Activated naive CD4-positive, alpha-beta T cell treated with anti-CD3 and anti-CD28 coated beads, Interleukin-2, amount 10 ng/mL, durations not matched to agents 7 days and 5 days (primary cell): ENCODE results near the gene NIT1.

ENCODE experiments used
- CTCF ChIA-PET: fragments of 350-600 bp; sonication (Branson Sonifier 250); formaldehyde crosslinking; loops from one replicate; lab custom pipeline; 2021; ENCODE audit warnings: antibody characterized with exemption; lab: Charles Lee
- DNase-seq: peaks from one replicate; pipeline ENCODE4 v3.0.0-alpha.2; 2020
- H3K27ac Mint-ChIP-seq: one replicate; pipeline ENCODE4 v1.8.0; 2021; ENCODE audit warnings: mild to moderate bottlenecking, moderate library complexity, mixed read lengths
- H3K27me3 Mint-ChIP-seq: one replicate; pipeline ENCODE4 v1.8.0; 2021; ENCODE audit warnings: mild to moderate bottlenecking, mixed read lengths
- H3K36me3 Mint-ChIP-seq: one replicate; pipeline ENCODE4 v1.8.0; 2021; ENCODE audit warnings: mixed read lengths
- H3K4me1 Mint-ChIP-seq: one replicate; pipeline ENCODE4 v1.8.0; 2021; ENCODE audit warnings: mixed read lengths
- H3K4me3 Mint-ChIP-seq: one replicate; pipeline ENCODE4 v1.8.0; 2021; ENCODE audit warnings: mild to moderate bottlenecking, moderate library complexity, mixed read lengths
- H3K9me3 Mint-ChIP-seq: one replicate; pipeline ENCODE4 v1.8.0; 2021; ENCODE audit warnings: mixed read lengths

The NIT1 gene

DNA sequence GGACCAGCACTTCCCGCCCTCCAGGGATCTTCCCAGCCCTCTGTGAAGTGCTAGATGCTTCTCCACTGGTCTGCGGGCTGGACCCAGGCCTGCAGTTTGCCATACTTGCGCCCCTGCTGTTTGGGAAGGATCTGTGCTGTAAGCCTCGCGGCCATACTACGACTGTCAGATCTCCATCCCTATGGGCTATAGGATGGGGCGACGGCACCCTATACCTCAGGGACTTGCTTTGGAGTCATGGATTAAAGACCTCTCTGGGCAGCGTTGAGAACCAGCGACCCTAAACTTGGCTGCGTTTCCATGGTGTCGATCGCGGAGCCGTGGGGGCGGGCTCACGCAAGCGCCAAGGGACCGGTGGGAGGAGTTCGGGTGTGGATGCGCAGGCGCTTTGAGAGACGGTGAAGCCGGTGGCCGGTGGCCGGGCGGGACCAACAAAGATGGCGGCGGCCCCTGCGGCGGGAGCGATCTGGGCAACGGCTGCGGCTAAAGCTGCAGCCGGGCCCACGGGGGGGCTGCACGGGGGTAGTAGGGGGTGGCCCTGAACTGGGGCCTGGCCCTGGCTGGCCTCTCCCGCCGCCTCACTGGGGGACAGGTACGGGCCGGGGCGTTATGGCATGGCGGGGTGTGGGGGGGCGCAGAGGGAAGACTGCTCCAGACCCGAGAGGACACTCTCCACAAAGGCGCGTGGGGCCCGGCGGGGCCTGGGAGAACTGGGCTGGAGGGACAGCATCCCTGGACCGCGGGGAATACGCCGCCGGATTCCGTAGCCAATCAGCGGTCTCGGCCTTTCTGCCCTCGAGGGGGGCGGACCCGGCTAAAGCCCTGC, 41.4 kb downstream of the NIT1 start, which contains the start of gene USP21:
Gene USP21, plus strand, starts transcription at position 414 of the 826 bp plus-strand sequence. CDS start 1,141 bp downstream, outside the sequence.
- Mint-ChIP-seq H3K4me3 (peak within 1 kb of the TSS; percentile 89), H3K36me3 (peaks cover 57% of the 10 kb centered on the region), H3K27me3 (no peaks in the 10 kb centered on the region), H3K27ac (peak within 1 kb of the TSS; percentile 85), H3K4me1 (peaks cover 55% of the 10 kb centered on the region), H3K9me3 (no peaks in the 10 kb centered on the region)
- CTCF ChIA-PET = interaction anchor here (1.3 to 1.9 kb wide), 3 partner anchors 7 to 223 kb away, joined by 3 to 4 read pairs (median 3); no protein-coding TSS in a partner anchor
- peak; percentile 94 for DNase-seq

DNA sequence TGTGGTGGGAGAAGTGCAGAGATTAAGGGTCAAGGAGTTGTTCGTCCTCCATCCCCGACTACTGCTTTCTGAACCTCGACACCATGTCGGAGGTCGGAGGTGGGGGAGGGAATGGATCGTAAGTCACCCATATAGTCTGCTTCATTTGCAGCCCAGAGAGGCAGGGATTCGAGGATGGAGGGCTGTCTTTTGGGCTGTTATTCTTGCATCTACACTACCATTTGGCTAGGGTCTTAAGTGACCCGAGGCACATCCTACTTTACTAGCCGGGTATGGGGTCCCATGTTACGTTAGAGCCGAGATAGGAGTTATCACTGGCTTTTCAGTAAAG, 42.0 kb downstream of the NIT1 start:
- H3K36me3 Mint-ChIP-seq = peaks cover 56% of the 10 kb centered on the region
- CTCF ChIA-PET = interaction anchor here (1.8 kb wide), 1 partner anchor 21 kb away, joined by 3 read pairs; no protein-coding TSS in a partner anchor
- peak overlapping the region; percentile 89 for H3K4me3 Mint-ChIP-seq
- H3K27me3 Mint-ChIP-seq = no peaks in the 10 kb centered on the region
- peak overlapping the region; percentile 82 for H3K27ac Mint-ChIP-seq
- H3K4me1 Mint-ChIP-seq = peaks cover 55% of the 10 kb centered on the region
- DNase-seq = no peak
- no peaks in the 10 kb centered on the region for H3K9me3 Mint-ChIP-seq

DNA sequence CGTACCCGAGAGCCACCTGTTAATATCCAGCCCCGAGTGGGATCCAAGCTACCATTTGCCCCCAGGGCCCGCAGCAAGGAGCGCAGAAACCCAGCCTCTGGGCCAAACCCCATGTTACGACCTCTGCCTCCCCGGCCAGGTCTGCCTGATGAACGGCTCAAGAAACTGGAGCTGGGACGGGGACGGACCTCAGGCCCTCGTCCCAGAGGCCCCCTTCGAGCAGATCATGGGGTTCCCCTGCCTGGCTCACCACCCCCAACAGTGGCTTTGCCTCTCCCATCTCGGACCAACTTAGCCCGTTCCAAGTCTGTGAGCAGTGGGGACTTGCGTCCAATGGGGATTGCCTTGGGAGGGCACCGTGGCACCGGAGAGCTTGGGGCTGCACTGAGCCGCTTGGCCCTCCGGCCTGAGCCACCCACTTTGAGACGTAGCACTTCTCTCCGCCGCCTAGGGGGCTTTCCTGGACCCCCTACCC, 42.8 kb downstream of the NIT1 start:
- no peaks in the 10 kb centered on the region for H3K27me3 Mint-ChIP-seq
- no peaks in the 10 kb centered on the region for H3K9me3 Mint-ChIP-seq
- no peak overlapping the region for H3K27ac Mint-ChIP-seq
- H3K4me3 Mint-ChIP-seq = peak overlapping the region; percentile 89
- H3K4me1 Mint-ChIP-seq = peaks cover 54% of the 10 kb centered on the region
- CTCF ChIA-PET = no interaction called here
- peaks cover 52% of the 10 kb centered on the region for H3K36me3 Mint-ChIP-seq
- DNase-seq = no peak

DNA sequence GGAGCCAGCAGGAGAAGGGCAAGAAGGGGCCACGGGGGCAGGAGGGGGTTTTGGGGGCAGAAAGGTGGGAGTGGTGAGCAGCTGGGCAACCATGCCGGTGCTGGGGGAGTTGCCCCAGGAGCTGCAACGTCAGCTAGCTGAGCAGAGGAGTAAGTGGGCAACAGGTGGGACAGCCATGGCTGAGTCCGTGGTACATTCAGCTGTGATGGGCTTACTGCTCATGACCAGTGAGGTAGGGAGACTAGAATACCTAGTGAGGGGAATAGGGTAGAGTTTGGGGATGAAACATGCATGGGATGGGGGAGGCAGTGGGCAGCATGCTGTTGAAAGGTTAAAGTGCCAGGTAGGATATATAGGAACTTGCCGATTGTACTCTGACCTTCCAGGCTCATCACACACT, 43.7 kb downstream of the NIT1 start:
- H3K4me1 Mint-ChIP-seq = peaks cover 56% of the 10 kb centered on the region
- CTCF ChIA-PET = no interaction called here
- H3K9me3 Mint-ChIP-seq = no peaks in the 10 kb centered on the region
- DNase-seq = no peak
- no peaks in the 10 kb centered on the region for H3K27me3 Mint-ChIP-seq
- H3K27ac Mint-ChIP-seq = no peak overlapping the region
- peaks cover 50% of the 10 kb centered on the region for H3K36me3 Mint-ChIP-seq
- H3K4me3 Mint-ChIP-seq = no peak overlapping the region

DNA sequence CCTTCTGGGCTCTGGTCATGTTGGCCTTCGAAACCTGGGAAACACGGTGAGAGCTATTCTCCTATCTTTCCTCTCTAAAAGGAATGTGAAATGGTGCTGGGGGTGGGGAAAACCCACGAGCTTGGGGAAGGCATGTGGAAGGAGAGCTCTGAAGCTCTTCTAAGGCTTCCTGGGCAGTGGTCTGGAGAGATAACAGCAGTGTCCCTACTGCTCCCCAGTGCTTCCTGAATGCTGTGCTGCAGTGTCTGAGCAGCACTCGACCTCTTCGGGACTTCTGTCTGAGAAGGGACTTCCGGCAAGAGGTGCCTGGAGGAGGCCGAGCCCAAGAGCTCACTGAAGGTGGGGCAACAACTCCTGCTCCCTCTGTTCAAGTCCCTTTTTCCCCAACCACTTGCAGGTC, 44.1 kb downstream of the NIT1 start:
- no peak overlapping the region for H3K27ac Mint-ChIP-seq
- CTCF ChIA-PET = no interaction called here
- H3K4me3 Mint-ChIP-seq = no peak overlapping the region

DNA sequence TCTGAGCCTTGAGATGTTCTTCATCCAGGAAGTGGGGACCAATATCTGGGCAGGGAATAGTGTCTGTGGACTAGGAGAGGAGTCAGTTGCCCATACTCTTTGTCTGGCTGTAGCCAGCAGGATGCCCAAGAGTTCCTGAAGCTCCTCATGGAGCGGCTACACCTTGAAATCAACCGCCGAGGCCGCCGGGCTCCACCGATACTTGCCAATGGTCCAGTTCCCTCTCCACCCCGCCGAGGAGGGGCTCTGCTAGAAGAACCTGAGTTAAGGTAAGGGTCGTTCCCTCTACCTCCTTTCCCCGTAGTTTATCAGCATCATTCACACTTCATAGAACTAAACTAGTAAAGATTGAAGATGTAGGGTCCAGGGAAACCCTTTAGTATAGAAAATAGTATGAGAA, 44.9 kb downstream of the NIT1 start:
- Mint-ChIP-seq H3K27me3 (no peaks in the 10 kb centered on the region), H3K36me3 (peaks cover 42% of the 10 kb centered on the region), H3K4me3 (no peak overlapping the region), H3K27ac (no peak overlapping the region), H3K4me1 (peaks cover 60% of the 10 kb centered on the region), H3K9me3 (no peaks in the 10 kb centered on the region)
- DNase-seq = no peak
- CTCF ChIA-PET = no interaction called here

More for the DNA sequence above, 44.1 kb downstream of the NIT1 start:
- H3K36me3 Mint-ChIP-seq = peaks cover 48% of the 10 kb centered on the region
- peaks cover 59% of the 10 kb centered on the region for H3K4me1 Mint-ChIP-seq
- H3K9me3 Mint-ChIP-seq = no peaks in the 10 kb centered on the region
- H3K27me3 Mint-ChIP-seq = no peaks in the 10 kb centered on the region
- DNase-seq = no peak

DNA sequence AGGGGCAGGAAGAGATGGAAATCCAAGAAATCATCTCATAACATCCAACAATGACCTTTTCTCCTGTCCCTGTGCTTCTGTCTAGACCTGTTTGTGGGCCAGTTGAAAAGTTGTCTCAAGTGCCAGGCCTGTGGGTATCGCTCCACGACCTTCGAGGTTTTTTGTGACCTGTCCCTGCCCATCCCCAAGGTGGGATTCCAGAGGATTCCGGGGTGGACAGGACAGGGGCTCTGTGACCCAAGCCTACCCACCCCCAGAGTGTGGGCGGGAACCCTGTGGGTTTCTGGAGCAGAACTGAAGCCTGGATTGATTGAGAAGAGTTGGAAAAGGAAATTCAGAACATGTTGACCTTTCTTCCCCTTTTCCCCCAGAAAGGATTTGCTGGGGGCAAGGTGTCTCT, 45.9 kb downstream of the NIT1 start:
- no peak overlapping the region for H3K4me3 Mint-ChIP-seq
- CTCF ChIA-PET = interaction anchor here (3.6 kb wide), 1 partner anchor 219 kb away, joined by 28 read pairs; no protein-coding TSS in a partner anchor
- peaks cover 58% of the 10 kb centered on the region for H3K4me1 Mint-ChIP-seq
- H3K27me3 Mint-ChIP-seq = no peaks in the 10 kb centered on the region
- H3K36me3 Mint-ChIP-seq = peaks cover 35% of the 10 kb centered on the region
- H3K9me3 Mint-ChIP-seq = no peaks in the 10 kb centered on the region
- no peak overlapping the region for H3K27ac Mint-ChIP-seq
- DNase-seq = no peak

DNA sequence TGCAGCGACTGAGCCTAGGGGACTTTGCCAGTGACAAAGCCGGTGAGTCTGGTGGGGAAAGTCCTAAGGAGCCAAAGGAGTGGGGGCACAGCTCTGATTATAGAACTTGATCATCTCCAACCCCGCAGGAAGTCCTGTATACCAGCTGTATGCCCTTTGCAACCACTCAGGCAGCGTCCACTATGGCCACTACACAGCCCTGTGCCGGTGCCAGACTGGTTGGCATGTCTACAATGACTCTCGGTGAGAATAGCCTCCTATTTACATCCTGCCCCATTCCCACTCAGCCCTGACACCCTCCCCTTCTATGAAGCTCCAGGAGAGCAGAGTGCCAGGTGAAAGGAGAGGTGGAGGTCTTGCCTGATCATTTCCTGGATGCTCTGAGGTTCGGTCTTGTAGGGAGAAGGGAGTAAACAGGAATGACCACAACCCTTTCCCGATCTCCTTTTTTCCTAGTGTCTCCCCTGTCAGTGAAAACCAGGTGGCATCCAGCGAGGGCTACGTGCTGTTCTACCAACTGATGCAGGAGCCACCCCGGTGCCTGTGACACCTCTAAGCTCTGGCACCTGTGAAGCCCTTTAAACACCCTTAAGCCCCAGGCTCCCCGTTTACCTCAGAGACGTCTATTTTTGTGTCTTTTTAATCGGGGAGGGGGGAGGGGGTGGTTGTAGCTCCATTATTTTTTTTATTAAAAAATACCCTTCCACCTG, 47.2 kb downstream of the NIT1 start:
- Mint-ChIP-seq H3K27ac (peak overlapping the region; percentile 97), H3K4me3 (peak overlapping the region; percentile 43), H3K9me3 (no peaks in the 10 kb centered on the region), H3K36me3 (peaks cover 34% of the 10 kb centered on the region), H3K27me3 (no peaks in the 10 kb centered on the region), H3K4me1 (peaks cover 53% of the 10 kb centered on the region)
- CTCF ChIA-PET = interaction anchor here (1.0 to 4.2 kb wide), 20 partner anchors 9 to 218 kb away, joined by 3 to 28 read pairs (median 6); partner anchors contain the start of genes CFAP126, NDUFS2, SDHC and TOMM40L
- no peak for DNase-seq

DNA sequence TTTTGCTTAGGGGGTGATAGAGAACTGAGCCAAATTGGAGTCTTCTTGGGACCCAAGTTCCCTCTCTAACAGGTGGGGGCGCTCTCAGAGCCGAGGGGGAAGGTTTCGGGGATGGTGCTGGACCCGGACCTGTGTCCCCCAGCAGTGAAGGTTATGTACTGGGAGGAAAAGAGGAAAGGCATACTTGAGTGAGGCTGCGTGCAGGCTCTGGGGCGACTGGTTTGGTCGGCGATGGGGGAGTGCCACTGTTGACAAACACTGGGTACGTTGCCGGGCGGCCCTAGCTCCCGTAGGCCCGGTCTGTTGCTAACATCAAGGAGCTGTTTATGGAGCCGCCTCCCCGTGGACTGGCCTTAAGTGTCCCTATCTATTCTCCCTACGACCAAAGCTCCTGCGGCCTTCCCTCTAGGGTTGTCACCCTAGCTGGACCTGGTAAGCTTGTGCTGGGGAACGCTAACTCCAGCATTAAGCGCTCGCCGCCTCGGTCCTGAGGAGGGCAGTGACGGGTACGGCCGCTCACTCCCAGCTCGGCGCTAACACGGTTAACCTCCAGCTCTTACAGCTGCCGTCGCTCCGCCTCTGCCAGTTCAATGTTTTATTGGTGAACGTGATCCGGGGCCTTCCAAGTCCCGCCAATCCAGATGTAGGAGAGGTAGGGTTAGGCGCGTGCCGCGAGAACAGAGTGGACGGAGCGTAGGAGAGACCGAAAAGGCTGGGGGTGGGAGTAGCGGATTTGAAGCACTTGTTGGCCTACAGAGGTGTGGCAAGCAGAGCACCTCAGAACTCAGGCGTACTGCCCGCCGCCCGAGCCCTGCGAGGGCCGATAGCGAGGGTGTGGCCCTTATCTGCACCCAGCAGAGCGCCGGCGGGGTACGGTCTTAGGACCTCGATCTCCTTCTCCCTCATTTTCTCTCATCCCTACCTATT, 48.1 kb downstream of the NIT1 start, which contains the start of gene PPOX:
Gene PPOX, plus strand, starts transcription at position 685 of the 927 bp plus-strand sequence. CDS start 422 bp downstream, outside the sequence.
- H3K36me3 Mint-ChIP-seq = peaks cover 36% of the 10 kb centered on the region
- H3K27me3 Mint-ChIP-seq = no peaks in the 10 kb centered on the region

DNA sequence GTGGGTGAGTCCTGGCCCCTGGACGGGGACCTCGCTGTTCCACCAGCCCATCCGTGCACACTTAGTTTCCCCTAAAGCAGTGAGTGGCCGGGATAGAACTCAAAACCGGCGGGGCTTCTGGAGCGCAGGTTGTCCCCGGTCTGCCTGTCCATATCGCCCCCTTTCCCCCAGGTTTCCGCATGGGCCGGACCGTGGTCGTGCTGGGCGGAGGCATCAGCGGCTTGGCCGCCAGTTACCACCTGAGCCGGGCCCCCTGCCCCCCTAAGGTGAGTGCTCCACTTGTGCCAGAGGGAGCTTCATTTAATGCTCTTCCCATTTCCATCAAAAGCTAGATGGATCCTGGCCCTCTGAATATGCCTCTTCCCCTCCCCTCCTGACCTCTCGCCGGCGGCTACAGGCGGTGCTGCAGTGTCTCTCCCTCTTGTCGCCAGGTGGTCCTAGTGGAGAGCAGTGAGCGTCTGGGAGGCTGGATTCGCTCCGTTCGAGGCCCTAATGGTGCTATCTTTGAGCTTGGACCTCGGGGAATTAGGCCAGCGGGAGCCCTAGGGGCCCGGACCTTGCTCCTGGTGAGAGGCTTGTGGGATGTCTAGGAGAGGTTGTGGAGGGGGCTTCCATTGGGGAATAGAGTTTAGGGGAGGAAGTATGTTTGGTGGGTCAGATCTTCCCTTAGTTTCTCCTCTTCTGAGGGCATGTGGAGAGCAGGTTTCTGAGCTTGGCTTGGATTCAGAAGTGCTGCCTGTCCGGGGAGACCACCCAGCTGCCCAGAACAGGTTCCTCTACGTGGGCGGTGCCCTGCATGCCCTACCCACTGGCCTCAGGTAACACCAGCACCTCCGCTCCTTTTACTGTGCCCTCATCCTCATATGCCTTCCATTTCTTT, 49.0 kb downstream of the NIT1 start:
- DNase-seq = peak; percentile 41
- Mint-ChIP-seq H3K4me1 (peaks cover 41% of the 10 kb centered on the region), H3K9me3 (no peaks in the 10 kb centered on the region), H3K36me3 (peaks cover 36% of the 10 kb centered on the region), H3K4me3 (peak overlapping the region; percentile 74), H3K27ac (peak overlapping the region; percentile 97), H3K27me3 (no peaks in the 10 kb centered on the region)
- CTCF ChIA-PET = interaction anchor here (0.7 to 4.2 kb wide), 16 partner anchors 8 to 216 kb away, joined by 3 to 28 read pairs (median 6); partner anchors contain the start of gene TOMM40L

More for the DNA sequence above, 48.1 kb downstream of the NIT1 start, which contains the start of gene PPOX:
- H3K4me3 Mint-ChIP-seq = peak within 1 kb of the TSS; percentile 74
- peak; percentile 97 for DNase-seq
- no peaks in the 10 kb centered on the region for H3K9me3 Mint-ChIP-seq
- H3K27ac Mint-ChIP-seq = peak within 1 kb of the TSS; percentile 97
- H3K4me1 Mint-ChIP-seq = peaks cover 45% of the 10 kb centered on the region
- CTCF ChIA-PET = interaction anchor here (0.9 to 4.2 kb wide), 24 partner anchors 7 to 217 kb away, joined by 3 to 28 read pairs (median 6); partner anchors contain the start of genes APOA2, CFAP126, NDUFS2 and SDHC

DNA sequence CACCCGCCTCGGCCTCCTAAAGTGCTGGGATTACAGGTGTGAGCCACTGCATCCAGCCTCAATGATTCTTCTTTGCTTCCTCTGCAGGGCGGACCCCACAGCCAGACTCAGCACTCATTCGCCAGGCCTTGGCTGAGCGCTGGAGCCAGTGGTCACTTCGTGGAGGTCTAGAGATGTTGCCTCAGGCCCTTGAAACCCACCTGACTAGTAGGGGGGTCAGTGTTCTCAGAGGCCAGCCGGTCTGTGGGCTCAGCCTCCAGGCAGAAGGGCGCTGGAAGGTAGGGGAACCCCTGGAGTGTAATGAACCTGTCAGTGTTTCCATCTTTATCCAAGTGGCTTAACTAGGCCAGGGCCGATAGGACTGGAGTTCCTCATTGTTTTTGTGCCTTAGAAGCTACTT, 51.0 kb downstream of the NIT1 start:
- Mint-ChIP-seq H3K4me1 (peaks cover 37% of the 10 kb centered on the region), H3K27me3 (no peaks in the 10 kb centered on the region), H3K36me3 (peaks cover 39% of the 10 kb centered on the region), H3K9me3 (no peaks in the 10 kb centered on the region), H3K4me3 (peak overlapping the region; percentile 41), H3K27ac (no peak overlapping the region)
- no peak for DNase-seq
- CTCF ChIA-PET = interaction anchor here (0.7 to 1.0 kb wide), 3 partner anchors 57 to 216 kb away, joined by 3 read pairs; partner anchors contain the start of gene TOMM40L
